Vagina (tissue), 2 donors: ENCODE measurements around the gene SLC9A9. TPM values are rescaled to one million over a fixed set of nuclear protein-coding genes. Genes with fewer than 3 reads are reported as not detected.

Experiments used
- DNase-seq, 2 donors: peaks; one replicate each; pipeline ENCODE4 v3.0.0-alpha.2; 2017; ENCODE audit errors: extremely low spot score in 2 of 2
- H3K27ac ChIP-seq: fragments of 200-600 bp; sonication (generic); one replicate; pipeline ENCODE4 v1.5.1; 2019
- H3K27me3 ChIP-seq: fragments of 200-600 bp; sonication (generic); one replicate; pipeline ENCODE4 v1.5.1; 2019
- H3K36me3 ChIP-seq, 2 donors: fragments of 200-600 bp; sonication (generic); one replicate each; pipeline ENCODE4 v1.5.1; 2017 to 2019
- H3K4me1 ChIP-seq: fragments of 200-600 bp; sonication (generic); one replicate; pipeline ENCODE4 v1.5.1; 2019
- H3K4me3 ChIP-seq, 2 donors: fragments of 200-600 bp; sonication (generic); 1 replicate in 1 of 2; 2 replicates in 1 of 2; pipeline ENCODE4 v1.5.1; 2016 to 2019
- H3K9me3 ChIP-seq: fragments of 200-600 bp; sonication (generic); one replicate; pipeline ENCODE4 v1.5.1; 2019
- CTCF ChIP-seq, 3 experiments: fragments of 450-650 bp in 2 of 3; fragments of 200-600 bp in 1 of 3; sonication (generic) in 1 of 3; IDR thresholded peaks; one replicate each; pipeline ENCODE4 v1.5.1; 2017 to 2019; ENCODE audit warnings: antibody characterized with exemption in 3 of 3, mild to moderate bottlenecking in 2 of 3, moderate library complexity in 2 of 3
- POLR2A ChIP-seq, 2 donors: fragments of 450-650 bp; IDR thresholded peaks; one replicate each; pipeline ENCODE4 v1.6.1; 2017; ENCODE audit warnings: antibody characterized with exemption in 2 of 2, mild to moderate bottlenecking in 2 of 2, moderate library complexity in 2 of 2
- POLR2AphosphoS5 ChIP-seq, 2 donors: sonication (generic); formaldehyde crosslinking; IDR thresholded peaks; one replicate each; pipeline ENCODE4 v1.9.0; 2017; ENCODE audit warnings: antibody characterized with exemption in 2 of 2, mild to moderate bottlenecking in 2 of 2, low read depth in 1 of 2; ENCODE audit not compliant: insufficient read depth in 1 of 2
- intact Hi-C: fragments of 100-400 bp; cut with DNase I; formaldehyde crosslinking; loops from one replicate; pipeline ENCODE4 v1.15.1; 2023
- total RNA-seq: library from RNA; depleted of rRNA; stranded (reverse); fragments of >200 nt; gene quantifications from one replicate; pipeline ENCODE4 v1.2.3, GENCODE V29; 2016

The SLC9A9 gene
- total RNA-seq, 1 donor from 2014 or later = 30.7 TPM

- no peak for DNase-seq
- H3K9me3 ChIP-seq = no peaks in the 10 kb centered on the region
- H3K27me3 ChIP-seq = no peaks in the 10 kb centered on the region
- H3K27ac ChIP-seq = peak overlapping the region; percentile 5
- intact Hi-C loops = no loop called here
- no peak for TF ChIP-seq POLR2AphosphoS5 (IDR thresholded peaks at IDR 0.05; ENCODE audit: insufficient read depth in 1 of 2, low read depth in 1 of 2)
- no peak for TF ChIP-seq POLR2A (IDR thresholded peaks at IDR 0.05)
- TF ChIP-seq CTCF (IDR thresholded peaks at IDR 0.05) = no peak
- no peak overlapping the region for H3K4me3 ChIP-seq
- peaks cover 27% of the 10 kb centered on the region for H3K4me1 ChIP-seq
- H3K36me3 ChIP-seq = no peaks in the 10 kb centered on the region
These were observed 17.5 kb downstream of the SLC9A9 start for GRCh38 chr3:143830786-143831185.

GRCh38 chr3:143830063-143830462 lies 18.2 kb downstream of the SLC9A9 start:
- Histone ChIP-seq H3K27ac (no peak overlapping the region), H3K4me1 (peaks cover 27% of the 10 kb centered on the region), H3K27me3 (no peaks in the 10 kb centered on the region), H3K9me3 (no peaks in the 10 kb centered on the region), H3K4me3 (no peak overlapping the region), H3K36me3 (no peaks in the 10 kb centered on the region)
- intact Hi-C loops = no loop called here
- DNase-seq = no peak
- no peak for TF ChIP-seq POLR2A (IDR thresholded peaks at IDR 0.05)
- no peak for TF ChIP-seq POLR2AphosphoS5 (IDR thresholded peaks at IDR 0.05; ENCODE audit: insufficient read depth in 1 of 2, low read depth in 1 of 2)
- no peak for TF ChIP-seq CTCF (IDR thresholded peaks at IDR 0.05)

GRCh38 chr3:143827425-143827824 lies 20.8 kb downstream of the SLC9A9 start:
- Histone ChIP-seq H3K27me3 (no peaks in the 10 kb centered on the region), H3K9me3 (no peaks in the 10 kb centered on the region), H3K4me1 (peaks cover 29% of the 10 kb centered on the region), H3K36me3 (no peaks in the 10 kb centered on the region), H3K27ac (no peak overlapping the region), H3K4me3 (no peak overlapping the region)
- intact Hi-C loops = no loop called here
- TF ChIP-seq POLR2A (IDR thresholded peaks at IDR 0.05) (no peak), POLR2AphosphoS5 (IDR thresholded peaks at IDR 0.05; ENCODE audit: insufficient read depth in 1 of 2, low read depth in 1 of 2) (no peak), CTCF (IDR thresholded peaks at IDR 0.05) (no peak)
- no peak for DNase-seq

- Histone ChIP-seq H3K4me1 (peaks cover 18% of the 10 kb centered on the region), H3K36me3 (no peaks in the 10 kb centered on the region), H3K9me3 (no peaks in the 10 kb centered on the region), H3K27ac (peak overlapping the region; percentile 14), H3K27me3 (no peaks in the 10 kb centered on the region), H3K4me3 (no peak overlapping the region)
- TF ChIP-seq POLR2AphosphoS5 (IDR thresholded peaks at IDR 0.05; ENCODE audit: insufficient read depth in 1 of 2, low read depth in 1 of 2) = no peak
- no peak for TF ChIP-seq POLR2A (IDR thresholded peaks at IDR 0.05)
- no peak for TF ChIP-seq CTCF (IDR thresholded peaks at IDR 0.05)
- intact Hi-C loops = no loop called here
- DNase-seq = no peak
These were observed 22.0 kb downstream of the SLC9A9 start for GRCh38 chr3:143826296-143826695.

- H3K27ac ChIP-seq = no peak overlapping the region
- no peak for DNase-seq
- H3K27me3 ChIP-seq = no peaks in the 10 kb centered on the region
- TF ChIP-seq POLR2AphosphoS5 (IDR thresholded peaks at IDR 0.05; ENCODE audit: insufficient read depth in 1 of 2, low read depth in 1 of 2) (no peak), POLR2A (IDR thresholded peaks at IDR 0.05) (no peak), CTCF (IDR thresholded peaks at IDR 0.05) (no peak)
- no peaks in the 10 kb centered on the region for H3K36me3 ChIP-seq
- intact Hi-C loops = no loop called here
- peaks cover 10% of the 10 kb centered on the region for H3K4me1 ChIP-seq
- no peaks in the 10 kb centered on the region for H3K9me3 ChIP-seq
- no peak overlapping the region for H3K4me3 ChIP-seq
These were observed 22.8 kb downstream of the SLC9A9 start for GRCh38 chr3:143825513-143825912.
